ENCODE data around the gene ERCC4. TPM values are rescaled to one million over a fixed set of nuclear protein-coding genes. Genes with fewer than 3 reads are reported as not detected.

ERCC4 gene
- total and polyA plus RNA-seq, 2 of the 8 experiments (the other 6 are each of a cell fraction or from before 2014, with no cell fraction given): 1.6 to 13.2 TPM

DNA sequence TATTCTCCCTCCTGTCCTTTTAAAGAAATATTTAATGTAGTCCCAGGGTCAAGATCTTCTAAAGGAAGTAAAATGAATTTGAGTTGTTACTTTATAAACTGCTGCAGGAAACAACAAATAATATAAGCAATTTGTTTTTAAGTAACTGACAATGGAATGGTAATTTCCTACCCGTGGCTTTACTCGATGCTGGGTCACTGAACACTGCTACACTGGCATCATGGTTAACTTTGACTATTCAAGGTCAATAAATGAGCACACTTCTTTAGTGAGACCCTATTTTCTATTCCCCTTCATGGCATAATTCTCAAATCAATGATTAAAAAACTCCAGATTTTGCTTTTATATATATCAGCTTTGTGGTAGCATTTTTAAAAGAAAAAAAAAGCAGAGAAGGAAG, 22.1 kb upstream of the ERCC4 start:
- no peak for TF ChIP-seq KDM1A (IDR thresholded peaks at IDR 0.05; ENCODE audit: borderline replicate concordance, low read length)
- TF ChIP-seq CHD2 (IDR thresholded peaks at IDR 0.05; ENCODE audit: low read length): no peak
- TF ChIP-seq RAD21 (IDR thresholded peaks at IDR 0.05 in 1 of 2, conservative IDR thresholded peaks at IDR 0.05 in 1 of 2; ENCODE audit: low read depth in 2 of 2, low read length in 2 of 2): no peak
- no peak for TF ChIP-seq EGR1 (IDR thresholded peaks at IDR 0.05; ENCODE audit: borderline replicate concordance, low read depth, low read length)
- TF ChIP-seq POU5F1 (IDR thresholded peaks at IDR 0.05; ENCODE audit: low read depth, low read length): no peak
- no peak for TF ChIP-seq RNF2 (IDR thresholded peaks at IDR 0.05; ENCODE audit: borderline replicate concordance, low read depth, low read length, missing control alignments, poor library complexity, severe bottlenecking)
- no peak for TF ChIP-seq HDAC2 (IDR thresholded peaks at IDR 0.05; ENCODE audit: borderline replicate concordance in 1 of 2, low read depth in 2 of 2, low read length in 2 of 2)
- TF ChIP-seq, protein P1, sequence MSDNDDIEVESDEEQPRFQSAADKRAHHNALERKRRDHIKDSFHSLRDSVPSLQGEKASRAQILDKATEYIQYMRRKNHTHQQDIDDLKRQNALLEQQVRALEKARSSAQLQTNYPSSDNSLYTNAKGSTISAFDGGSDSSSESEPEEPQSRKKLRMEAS (IDR thresholded peaks at IDR 0.05): no peak
- no peak for TF ChIP-seq RXRA (IDR thresholded peaks at IDR 0.05; ENCODE audit: insufficient read depth, low read depth, low read length)
- no peak for TF ChIP-seq TBP (IDR thresholded peaks at IDR 0.05; ENCODE audit: low read depth, low read length)
- no peak for TF ChIP-seq BCL11A (IDR thresholded peaks at IDR 0.05; ENCODE audit: low read depth in 2 of 2, low read length in 2 of 2)
- TF ChIP-seq TAF7 (optimal IDR thresholded peaks at IDR 0.05; ENCODE audit: borderline replicate concordance, low read depth, low read length): no peak
- TF ChIP-seq, protein P2, sequence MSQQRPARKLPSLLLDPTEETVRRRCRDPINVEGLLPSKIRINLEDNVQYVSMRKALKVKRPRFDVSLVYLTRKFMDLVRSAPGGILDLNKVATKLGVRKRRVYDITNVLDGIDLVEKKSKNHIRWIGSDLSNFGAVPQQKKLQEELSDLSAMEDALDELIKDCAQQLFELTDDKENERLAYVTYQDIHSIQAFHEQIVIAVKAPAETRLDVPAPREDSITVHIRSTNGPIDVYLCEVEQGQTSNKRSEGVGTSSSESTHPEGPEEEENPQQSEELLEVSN (IDR thresholded peaks at IDR 0.05): no peak
- no peak overlapping the region for H3K18ac ChIP-seq (ENCODE audit: extremely low read depth, low read length)
- H2BK15ac ChIP-seq (ENCODE audit: low read length): no peak overlapping the region
- H4K91ac ChIP-seq (replicated peaks; ENCODE audit: insufficient read length, low read length): no peak overlapping the region
- ChIA-PET CTCF (ENCODE audit: partially characterized antibody) (interaction anchor here (1.6 kb wide), 1 partner anchor 27 kb away, joined by 4 read pairs; no protein-coding TSS in a partner anchor), POLR2A (ENCODE audit: partially characterized antibody) (no interaction called here)
- no peaks in the 10 kb centered on the region for H3K4me1 ChIP-seq (replicated peaks in 1 of 4; ENCODE audit: control insufficient read depth in 3 of 4, insufficient read depth in 4 of 4, low read length in 3 of 4)
- no peak overlapping the region for H3K27ac ChIP-seq (ENCODE audit: low read depth, low read length)
- no peak overlapping the region for H2BK5ac ChIP-seq (ENCODE audit: low read depth, low read length)
- no peaks in the 10 kb centered on the region for H3K79me2 ChIP-seq (ENCODE audit: control insufficient read depth in 1 of 2, insufficient read depth in 2 of 2, low read length in 2 of 2)
- H3K23ac ChIP-seq (ENCODE audit: insufficient read length): no peak overlapping the region
- no peak overlapping the region for H2BK12ac ChIP-seq (ENCODE audit: low read depth, low read length)
- no peak overlapping the region for H3K14ac ChIP-seq (ENCODE audit: insufficient read length)
- no peak overlapping the region for H3K56ac ChIP-seq (replicated peaks; ENCODE audit: insufficient read length, low read depth, low read length)
- no peaks in the 10 kb centered on the region; a peak in 1 of 7 replicates for H3K27me3 ChIP-seq (replicated peaks in 1 of 4; ENCODE audit: control insufficient read depth in 3 of 4, extremely low read depth in 1 of 4, insufficient read depth in 3 of 4, low read length in 3 of 4)
- no peak overlapping the region for H3K4me2 ChIP-seq (ENCODE audit: insufficient read depth in 1 of 2, low read depth in 2 of 2, low read length in 2 of 2)
- H3K9ac ChIP-seq (replicated peaks in 1 of 4; ENCODE audit: extremely low read depth in 1 of 4, low read depth in 3 of 4, low read length in 3 of 4): no peak overlapping the region
- no peak for FAIRE-seq
- H2BK120ac ChIP-seq (replicated peaks; ENCODE audit: low read depth, low read length): no peak overlapping the region
- H2BK20ac ChIP-seq (ENCODE audit: low read length): no peak overlapping the region
- H3K79me1 ChIP-seq (ENCODE audit: low read depth, low read length): no peaks in the 10 kb centered on the region
- WGBS, 2 experiments (ENCODE audit: extremely low coverage in 1 of 2, insufficient coverage in 1 of 2, insufficient read length in 1 of 2, insufficient replicate concordance in 2 of 2, low coverage in 1 of 2, low lambda C conversion rate in 2 of 2, missing lambda C conversion rate in 1 of 2): 90% methylated on average over 2 of the region's 2 CpGs; no CpG with 5 or more reads in 1 of the 2 experiments
- DNase-seq (ENCODE audit: low read depth in 1 of 2, low spot score in 2 of 2): no peak
- peaks cover 6 to 9% of the 10 kb centered on the region in 2 experiments for H3K9me3 ChIP-seq (ENCODE audit: insufficient read depth in 2 of 2, low read depth in 1 of 2, low read length in 1 of 2)
- H4K5ac ChIP-seq (ENCODE audit: insufficient read length, low read depth, low read length): no peak overlapping the region
- no peaks in the 10 kb centered on the region for H4K20me1 ChIP-seq (replicated peaks in 1 of 2; ENCODE audit: control insufficient read depth in 1 of 2, insufficient read depth in 2 of 2, low read length in 2 of 2)
- H2AFZ ChIP-seq (ENCODE audit: low read length): no peak overlapping the region
- H3K36me3 ChIP-seq (ENCODE audit: control insufficient read depth in 2 of 4, insufficient read depth in 4 of 4, low read length in 3 of 4): no peaks in the 10 kb centered on the region
- H3K4me3 ChIP-seq (ENCODE audit: extremely low read depth in 1 of 4, insufficient read depth in 2 of 4, low read depth in 3 of 4, low read length in 4 of 4): no peak overlapping the region
- no peak overlapping the region for H4K8ac ChIP-seq (ENCODE audit: extremely low read depth, insufficient read depth, low read length)
- H3K23me2 ChIP-seq (ENCODE audit: low read depth, low read length): no peaks in the 10 kb centered on the region
- H3K4ac ChIP-seq (replicated peaks; ENCODE audit: insufficient read length, low read depth, low read length): no peak overlapping the region
- no peak overlapping the region for H2AK5ac ChIP-seq (ENCODE audit: low read depth, low read length)
